HG03103 (cell line): ENCODE data around the gene CYP4F2.
"Not testable (repeated sequence)": the region's sequence is repeated elsewhere in the genome, so short reads cannot be mapped to it uniquely, and the experiment has no call there.

ENCODE experiments used
- ATAC-seq: cut with Tn5 transposase; IDR thresholded peaks from one replicate; pipeline ENCODE4 v1.9.1; 2021; ENCODE audit warnings: low read depth; ENCODE audit not compliant: unreplicated experiment

CYP4F2 gene

GRCh38 chr19:15900504-15900903 is 2.6 kb upstream of the CYP4F2 start:
- no peak for ATAC-seq

- ATAC-seq, result not testable (repeated sequence)
These were observed 2.2 kb upstream of the CYP4F2 start for GRCh38 chr19:15900032-15900431.

GRCh38 chr19:15899561-15899960 is 1.7 kb upstream of the CYP4F2 start:
- not testable (repeated sequence) for ATAC-seq

- ATAC-seq, result no peak
These were observed 692 bp downstream of the CYP4F2 start for GRCh38 chr19:15897026-15897737.

- no peak for ATAC-seq
These were observed 1.9 kb downstream of the CYP4F2 start for GRCh38 chr19:15895876-15896430.

GRCh38 chr19:15894359-15894758 is 3.5 kb downstream of the CYP4F2 start:
- no peak for ATAC-seq

- ATAC-seq, result no peak
These were observed 4.4 kb downstream of the CYP4F2 start for GRCh38 chr19:15893477-15893876.

- ATAC-seq, result no peak
These were observed 5.9 kb downstream of the CYP4F2 start for GRCh38 chr19:15892012-15892411.

- no peak for ATAC-seq
These were observed 6.4 kb downstream of the CYP4F2 start for GRCh38 chr19:15891434-15891833.

GRCh38 chr19:15889339-15889738 is 8.5 kb downstream of the CYP4F2 start:
- not testable (repeated sequence) for ATAC-seq

- no peak for ATAC-seq
These were observed 12.0 kb downstream of the CYP4F2 start for GRCh38 chr19:15885919-15886318.

- no peak for ATAC-seq
These were observed 12.7 kb downstream of the CYP4F2 start for GRCh38 chr19:15885167-15885566.

- not testable (repeated sequence) for ATAC-seq
These were observed 14.5 kb downstream of the CYP4F2 start for GRCh38 chr19:15883329-15883728.

GRCh38 chr19:15874821-15875474 is 22.9 kb downstream of the CYP4F2 start:
- no peak for ATAC-seq

- not testable (repeated sequence) for ATAC-seq
These were observed 24.1 kb downstream of the CYP4F2 start for GRCh38 chr19:15873771-15874170.

GRCh38 chr19:15871570-15871969 is 26.3 kb downstream of the CYP4F2 start:
- ATAC-seq, result no peak

- no peak for ATAC-seq
These were observed 28.0 kb downstream of the CYP4F2 start for GRCh38 chr19:15869873-15870272.

- no peak for ATAC-seq
These were observed 28.7 kb downstream of the CYP4F2 start for GRCh38 chr19:15869109-15869555.

GRCh38 chr19:15866636-15867035 is 31.2 kb downstream of the CYP4F2 start:
- ATAC-seq, result no peak

GRCh38 chr19:15864824-15865223 is 33.0 kb downstream of the CYP4F2 start:
- no peak for ATAC-seq

GRCh38 chr19:15863272-15863671 is 34.6 kb downstream of the CYP4F2 start:
- ATAC-seq, result no peak

GRCh38 chr19:15862444-15862843 is 35.4 kb downstream of the CYP4F2 start:
- no peak for ATAC-seq
